Ovary (tissue), 9 donors: ENCODE measurements around the gene AGBL4. TPM values are rescaled to one million over a fixed set of nuclear protein-coding genes. Genes with fewer than 3 reads are reported as not detected.

ENCODE experiments used
- DNase-seq, 5 donors: peaks; one replicate each; pipeline ENCODE4 v3.0.0-alpha.2; 2019 to 2020
- H3K27ac ChIP-seq, 2 donors: fragments of 200-600 bp; one replicate each; pipeline versions ENCODE4 v1.5.1 to v1.8.0; 2019 to 2022
- H3K27me3 ChIP-seq: fragments of 200-600 bp; one replicate; pipeline ENCODE4 v1.8.0; 2022
- H3K36me3 ChIP-seq: fragments of 200-600 bp; sonication (generic); one replicate; pipeline ENCODE4 v1.5.1; 2019
- H3K4me1 ChIP-seq: one replicate; pipeline ENCODE4 v1.8.1; 2013; ENCODE audit warnings: mild to moderate bottlenecking, moderate library complexity; ENCODE audit not compliant: insufficient read depth
- H3K4me3 ChIP-seq: fragments of 200-600 bp; sonication (generic); one replicate; pipeline ENCODE4 v1.5.1; 2017
- H3K9me3 ChIP-seq, 2 donors: fragments of 200-600 bp in 1 of 2; sonication (generic) in 1 of 2; one replicate each; pipeline versions ENCODE4 v1.5.1 to v1.8.1; 2013 to 2019; ENCODE audit warnings: mild to moderate bottlenecking in 1 of 2, moderate library complexity in 1 of 2
- CTCF ChIP-seq, 3 donors: fragments of 450-650 bp in 2 of 3; fragments of 200-600 bp in 1 of 3; IDR thresholded peaks; one replicate each; pipeline versions ENCODE4 v1.5.1 to v1.8.0; 2016 to 2022; ENCODE audit warnings: antibody characterized with exemption in 3 of 3, mild to moderate bottlenecking in 1 of 3
- EP300 ChIP-seq: sonication (generic); formaldehyde crosslinking; IDR thresholded peaks from one replicate; pipeline ENCODE4 v1.6.1; 2017; ENCODE audit warnings: antibody characterized with exemption
- POLR2A ChIP-seq: fragments of 450-650 bp; IDR thresholded peaks from one replicate; pipeline ENCODE4 v1.6.1; 2017; ENCODE audit warnings: antibody characterized with exemption, mild to moderate bottlenecking, moderate library complexity
- WGBS, 3 donors: extraction: QIAGEN DNeasy Blood & Tissue Kit in 1 of 3; methylation state at CpG; one replicate each; pipeline versions ENCODE4 v1.1.5 to v1.1.7; 2013 to 2017; 5-methylcytosine and 5-hydroxymethylcytosine counted together
- intact Hi-C, 4 donors: fragments of 100-400 bp; cut with DNase I; formaldehyde crosslinking; loops; one replicate each; pipeline versions ENCODE4 v1.11.0 to v1.15.1; 2022 to 2023
- polyA plus RNA-seq, 2 donors: library from polyadenylated mRNA; stranded (reverse); fragments of 200-250 nt in 1 of 2; fragments of 350-450 nt in 1 of 2; fragmentation: Illumina TruSeq in 1 of 2; extraction: RNeasy Lipid Tissue Mini Kit (QIAGEN cat#74804) in 1 of 2; gene quantifications; one replicate each; pipeline ENCODE4 v1.2.3, GENCODE V29; 2013 to 2014
- total RNA-seq, 7 donors: library from RNA; depleted of rRNA in 2 of 7; stranded (reverse); fragments of >200 nt in 2 of 7; fragmentation: NEBNext Ultra II Directional in 3 of 7; extraction: Animal tissue kit (Norgen Biotek cat#: 25700) in 3 of 7; gene quantifications; one replicate each; pipeline versions ENCODE4 v1.1.0 to v1.2.4, GENCODE V29; 2016 to 2023
- donor health status: DM: no; HTN: no; CAD: no; lungs with moderate emphysema.
- donor health status: DM: no; HTN: no; CAD: no.
- donor health status: Bipolar disorder and iron deficiency.
- donor health status: DM: yes; HTN: yes; CAD: no.
- donor health status: DM: no; HTN: no; CAD: no.
- donor health status: DM: yes; HTN: yes; CAD: no.

The AGBL4 gene
- total and polyA plus RNA-seq, 9 donors = 0.15 to 6.2 (median 0.64) TPM

GRCh38 chr1:48846441-48846840, 1177.3 kb downstream of the AGBL4 start:
- H3K9me3 ChIP-seq = no peaks in the 10 kb centered on the region
- TF ChIP-seq CTCF (IDR thresholded peaks at IDR 0.05) (no peak), POLR2A (no peak), EP300 (no peak)
- WGBS, 3 donors = 90 to 94% (median 92%) methylated on average over 1 of the region's 1 CpG

GRCh38 chr1:48844187-48844586, 1179.6 kb downstream of the AGBL4 start:
- WGBS, 3 donors = 75 to 83% (median 81%) methylated on average over 3 of the region's 3 CpGs
- H3K36me3 ChIP-seq = no peaks in the 10 kb centered on the region

More at GRCh38 chr1:48846441-48846840, 1177.3 kb downstream of the AGBL4 start:
- H3K27ac ChIP-seq = no peak overlapping the region
- no peak for DNase-seq
- no peak overlapping the region for H3K4me3 ChIP-seq
- no peaks in the 10 kb centered on the region for H3K4me1 ChIP-seq
- H3K36me3 ChIP-seq = no peaks in the 10 kb centered on the region
- intact Hi-C loops = no loop called here
- H3K27me3 ChIP-seq = no peaks in the 10 kb centered on the region

GRCh38 chr1:48841966-48842365, 1181.8 kb downstream of the AGBL4 start:
- Histone ChIP-seq H3K36me3 (no peaks in the 10 kb centered on the region), H3K27me3 (no peaks in the 10 kb centered on the region), H3K9me3 (no peaks in the 10 kb centered on the region), H3K27ac (no peak overlapping the region), H3K4me3 (no peak overlapping the region), H3K4me1 (no peaks in the 10 kb centered on the region)
- intact Hi-C loops = no loop called here
- no peak for TF ChIP-seq POLR2A
- no peak for TF ChIP-seq CTCF (IDR thresholded peaks at IDR 0.05)
- no peak for TF ChIP-seq EP300
- no peak for DNase-seq
- WGBS, 3 donors = 45 to 46% (median 46%) methylated on average over 2 of the region's 2 CpGs

More at GRCh38 chr1:48844187-48844586, 1179.6 kb downstream of the AGBL4 start:
- Histone ChIP-seq H3K27me3 (no peaks in the 10 kb centered on the region), H3K4me1 (no peaks in the 10 kb centered on the region), H3K27ac (no peak overlapping the region), H3K4me3 (no peak overlapping the region), H3K9me3 (no peaks in the 10 kb centered on the region)
- intact Hi-C loops = no loop called here
- no peak for DNase-seq
- no peak for TF ChIP-seq EP300
- no peak for TF ChIP-seq CTCF (IDR thresholded peaks at IDR 0.05)
- no peak for TF ChIP-seq POLR2A

GRCh38 chr1:48841461-48841860, 1182.3 kb downstream of the AGBL4 start:
- Histone ChIP-seq H3K27ac (no peak overlapping the region), H3K36me3 (no peaks in the 10 kb centered on the region), H3K27me3 (no peaks in the 10 kb centered on the region), H3K4me3 (no peak overlapping the region), H3K4me1 (no peaks in the 10 kb centered on the region), H3K9me3 (no peaks in the 10 kb centered on the region)
- intact Hi-C loops = no loop called here
- TF ChIP-seq EP300 (no peak), POLR2A (no peak), CTCF (IDR thresholded peaks at IDR 0.05) (no peak)
- WGBS, 3 donors = 29 to 47% (median 40%) methylated on average over 3 of the region's 3 CpGs
- DNase-seq = no peak
